ENCODE measurements around the gene MCF2L.

Gene MCF2L

GRCh38 chr13:113062691-113063090 is 93.7 kb downstream of the MCF2L start:
- Histone ChIP-seq H3K27me3 (replicated peaks; ENCODE audit: insufficient read depth, low read length) (peaks cover 82% of the 10 kb centered on the region), H3K9me2 (replicated peaks; ENCODE audit: insufficient read depth, low read length) (no peaks in the 10 kb centered on the region), H2AFZ (ENCODE audit: low read length) (no peak overlapping the region), H3K9ac (ENCODE audit: low read length) (no peak overlapping the region), H3K27ac (ENCODE audit: low read length) (no peak overlapping the region), H3K4me2 (ENCODE audit: low read depth, low read length) (no peak overlapping the region), H3K4me1 (ENCODE audit: low read length) (no peaks in the 10 kb centered on the region), H3K9me3 (replicated peaks; ENCODE audit: insufficient read depth, low read length) (no peaks in the 10 kb centered on the region), H3K4me3 (ENCODE audit: low read length) (no peak overlapping the region), H3K36me3 (replicated peaks; ENCODE audit: insufficient read depth, low read length) (no peaks in the 10 kb centered on the region), H3F3A (ENCODE audit: insufficient read depth, low read length) (no peaks in the 10 kb centered on the region), H4K20me1 (ENCODE audit: insufficient read depth, low read length) (no peaks in the 10 kb centered on the region), H3K79me2 (ENCODE audit: low read length) (no peaks in the 10 kb centered on the region)
- TF ChIP-seq EZH2phosphoT487 (IDR thresholded peaks at IDR 0.05; ENCODE audit: low read length), result no peak
- TF ChIP-seq EZH2 (optimal IDR thresholded peaks at IDR 0.05; ENCODE audit: low read depth, low read length), result no peak
- no peak for TF ChIP-seq CTCF (IDR thresholded peaks at IDR 0.05; ENCODE audit: low read length)
- DNase-seq, result no peak

- H3K36me3 ChIP-seq (replicated peaks; ENCODE audit: insufficient read depth, low read length), result no peaks in the 10 kb centered on the region
- H3F3A ChIP-seq (ENCODE audit: insufficient read depth, low read length), result no peaks in the 10 kb centered on the region
- H4K20me1 ChIP-seq (ENCODE audit: insufficient read depth, low read length), result no peaks in the 10 kb centered on the region
- H3K9me2 ChIP-seq (replicated peaks; ENCODE audit: insufficient read depth, low read length), result no peaks in the 10 kb centered on the region
- DNase-seq, result no peak
- no peaks in the 10 kb centered on the region for H3K79me2 ChIP-seq (ENCODE audit: low read length)
- peaks cover 80% of the 10 kb centered on the region for H3K27me3 ChIP-seq (replicated peaks; ENCODE audit: insufficient read depth, low read length)
- no peak overlapping the region for H3K4me2 ChIP-seq (ENCODE audit: low read depth, low read length)
- no peak overlapping the region for H3K27ac ChIP-seq (ENCODE audit: low read length)
- H3K4me3 ChIP-seq (ENCODE audit: low read length), result no peak overlapping the region
- no peaks in the 10 kb centered on the region for H3K4me1 ChIP-seq (ENCODE audit: low read length)
- H3K9ac ChIP-seq (ENCODE audit: low read length), result no peak overlapping the region
- H3K9me3 ChIP-seq (replicated peaks; ENCODE audit: insufficient read depth, low read length), result no peaks in the 10 kb centered on the region
- no peak for TF ChIP-seq EZH2phosphoT487 (IDR thresholded peaks at IDR 0.05; ENCODE audit: low read length)
- TF ChIP-seq CTCF (IDR thresholded peaks at IDR 0.05; ENCODE audit: low read length), result no peak
- no peak for TF ChIP-seq EZH2 (optimal IDR thresholded peaks at IDR 0.05; ENCODE audit: low read depth, low read length)
- H2AFZ ChIP-seq (ENCODE audit: low read length), result no peak overlapping the region
Measured at GRCh38 chr13:113063091-113063491, 94.1 kb downstream of the MCF2L start.

- H3K9ac ChIP-seq (ENCODE audit: low read length), result no peak overlapping the region
- no peak for DNase-seq
- TF ChIP-seq EZH2 (optimal IDR thresholded peaks at IDR 0.05; ENCODE audit: low read depth, low read length) (no peak), CTCF (IDR thresholded peaks at IDR 0.05; ENCODE audit: low read length) (no peak), EZH2phosphoT487 (IDR thresholded peaks at IDR 0.05; ENCODE audit: low read length) (no peak)
- H2AFZ ChIP-seq (ENCODE audit: low read length), result no peak overlapping the region
- H3F3A ChIP-seq (ENCODE audit: insufficient read depth, low read length), result no peaks in the 10 kb centered on the region
- no peak overlapping the region for H3K4me3 ChIP-seq (ENCODE audit: low read length)
- no peak overlapping the region for H3K4me2 ChIP-seq (ENCODE audit: low read depth, low read length)
- no peaks in the 10 kb centered on the region for H3K79me2 ChIP-seq (ENCODE audit: low read length)
- H4K20me1 ChIP-seq (ENCODE audit: insufficient read depth, low read length), result no peaks in the 10 kb centered on the region
- no peaks in the 10 kb centered on the region for H3K9me3 ChIP-seq (replicated peaks; ENCODE audit: insufficient read depth, low read length)
- H3K27me3 ChIP-seq (replicated peaks; ENCODE audit: insufficient read depth, low read length), result peaks cover 70% of the 10 kb centered on the region
- no peaks in the 10 kb centered on the region for H3K36me3 ChIP-seq (replicated peaks; ENCODE audit: insufficient read depth, low read length)
- no peaks in the 10 kb centered on the region for H3K4me1 ChIP-seq (ENCODE audit: low read length)
- no peak overlapping the region for H3K27ac ChIP-seq (ENCODE audit: low read length)
- H3K9me2 ChIP-seq (replicated peaks; ENCODE audit: insufficient read depth, low read length), result no peaks in the 10 kb centered on the region
Measured at GRCh38 chr13:113064000-113064533, 95.1 kb downstream of the MCF2L start.
